K562 (cell line): Measurements from ENCODE around the gene ZFR2. TPM values are rescaled to one million over a fixed set of nuclear protein-coding genes. Genes with fewer than 3 reads are reported as not detected.
"Not testable (repeated sequence)": the region's sequence is repeated elsewhere in the genome, so short reads cannot be mapped to it uniquely, and the experiment has no call there.

Experiments
- ATAC-seq: fragments of 200-7000 bp; cut with Tn5 transposase; 3 replicates; pipeline ENCODE4 v1.9.1; 2020; ENCODE audit warnings: moderate library complexity
- BruUV-seq: library from RNA; stranded (reverse); fragments of 400-500 nt; replicated peaks from 2 replicates; lab custom pipeline; 2021; lab: Mats Ljungman, UMichigan
- CTCF ChIA-PET: fragments of 300-600 bp; formaldehyde crosslinking; extraction: SDS; loops from one replicate; lab custom pipeline; 2021; ENCODE audit warnings: low intra/inter-chr PET ratio; lab: Yijun Ruan, JAX
- POLR2A ChIA-PET: fragments of 300-600, 350-650 bp; sonication (Branson Sonifier 250); formaldehyde crosslinking; extraction: SDS; loops from one replicate; lab custom pipeline; 2021; ENCODE audit warnings: antibody characterized with exemption, inconsistent platforms; lab: Yijun Ruan, JAX
- DNase-seq, 4 experiments: peaks; one replicate each; pipeline versions ENCODE4 v3.0.0 to v3.0.0-alpha.2; 2011 to 2018; ENCODE audit warnings: low spot score in 3 of 4, mixed read lengths in 3 of 4; ENCODE audit errors: extremely low read depth in 1 of 4
- FAIRE-seq: peaks from 2 replicates; lab custom pipeline; 2011; peaks lifted over from hg19 to GRCh38; lab: Jason Lieb, UNC
- H2AFZ ChIP-seq: 2 replicates; pipeline ENCODE4 v1.6.0; 2011; ENCODE audit warnings: low read depth, low read length, control low read depth, inconsistent platforms
- H3K27ac ChIP-seq: fragments of 200-600 bp; 3 replicates; pipeline ENCODE4 v1.8.0; 2011; ENCODE audit warnings: low read depth, mild to moderate bottlenecking, control low read depth, inconsistent platforms, low read length, moderate library complexity, mixed read lengths; ENCODE audit errors: extremely low read depth
- H3K27me3 ChIP-seq, 2 experiments: fragments of 300-600 bp in 1 of 2; 2 replicates in 1 of 2; 3 replicates in 1 of 2; pipeline versions ENCODE4 v1.6.0 to v1.8.0; 2011; ENCODE audit warnings: inconsistent platforms in 2 of 2, low read length in 2 of 2, mild to moderate bottlenecking in 1 of 2, mixed read lengths in 1 of 2, moderate library complexity in 1 of 2; ENCODE audit not compliant: control insufficient read depth in 2 of 2, insufficient read depth in 2 of 2
- H3K36me3 ChIP-seq: fragments of 300-600 bp; 3 replicates; pipeline ENCODE4 v1.8.0; 2011; ENCODE audit warnings: mild to moderate bottlenecking, low read length, inconsistent platforms; ENCODE audit not compliant: control insufficient read depth, insufficient read depth
- H3K4me1 ChIP-seq, 2 experiments: fragments of 200-600 bp in 1 of 2; replicated peaks in 1 of 2; 2 replicates in 1 of 2; 3 replicates in 1 of 2; pipeline versions ENCODE4 v1.5.1 to v1.8.0; 2011; ENCODE audit warnings: inconsistent platforms in 2 of 2, low read length in 2 of 2, mild to moderate bottlenecking in 1 of 2, mixed read lengths in 1 of 2, moderate library complexity in 1 of 2; ENCODE audit not compliant: control insufficient read depth in 2 of 2, insufficient read depth in 2 of 2
- H3K4me2 ChIP-seq: 2 replicates; pipeline ENCODE4 v1.6.1; 2011; ENCODE audit warnings: low read length, control low read depth, inconsistent platforms, mixed read lengths; ENCODE audit not compliant: insufficient read depth
- H3K4me3 ChIP-seq: fragments of 200-600 bp; sonication (generic), shearing (Covaris generic); 2 replicates; pipeline ENCODE4 v1.5.1; 2016; ENCODE audit warnings: control low read depth, inconsistent platforms
- H3K79me2 ChIP-seq: fragments of 200-600 bp; 3 replicates; pipeline ENCODE4 v1.8.0; 2011; ENCODE audit warnings: low read length, inconsistent platforms; ENCODE audit not compliant: control insufficient read depth, insufficient read depth
- H3K9ac ChIP-seq, 2 experiments: 2 replicates each; pipeline versions ENCODE4 v1.6.0 to v1.6.1; 2011; ENCODE audit warnings: low read depth in 2 of 2, low read length in 2 of 2, control low read depth in 1 of 2, inconsistent platforms in 1 of 2, mild to moderate bottlenecking in 1 of 2, mixed read lengths in 1 of 2; ENCODE audit not compliant: insufficient read depth in 1 of 2
- H3K9me1 ChIP-seq: one replicate; pipeline ENCODE4 v1.6.0; 2011; ENCODE audit warnings: inconsistent platforms, mild to moderate bottlenecking, low read length, moderate library complexity; ENCODE audit not compliant: control insufficient read depth, insufficient read depth
- H3K9me3 ChIP-seq: replicated peaks from 2 replicates; pipeline ENCODE4 v1.5.1; 2011; ENCODE audit warnings: low read depth, low read length, inconsistent platforms; ENCODE audit not compliant: control insufficient read depth, insufficient read depth
- H4K20me1 ChIP-seq: replicated peaks from 2 replicates; pipeline ENCODE4 v1.6.1; 2011; ENCODE audit warnings: low read length, inconsistent platforms, mixed read lengths; ENCODE audit not compliant: control insufficient read depth, insufficient read depth
- ATF3 ChIP-seq, 2 experiments: fragments of 450-650 bp in 1 of 2; sonication (generic) in 1 of 2; formaldehyde crosslinking in 1 of 2; IDR thresholded peaks in 1 of 2; conservative IDR thresholded peaks in 1 of 2; 2 replicates each; pipeline versions ENCODE4 v1.6.1 to v1.8.1; 2016 to 2023; ENCODE audit warnings: mild to moderate bottlenecking in 2 of 2, moderate library complexity in 2 of 2, inconsistent platforms in 1 of 2, missing genetic modification reagents in 1 of 2
- BCOR ChIP-seq: fragments of 450-650 bp; IDR thresholded peaks from 2 replicates; pipeline ENCODE4 v1.6.1; 2016
- CBX1 ChIP-seq: sonication (generic); IDR thresholded peaks from 2 replicates; pipeline ENCODE4 v1.6.1; 2016; ENCODE audit warnings: antibody characterized with exemption, low read depth, mild to moderate bottlenecking
- CEBPG ChIP-seq, 3 experiments: fragments of 200-800 bp in 1 of 3; sonication (Bioruptor generic) in 1 of 3; sonication (generic) in 1 of 3; formaldehyde crosslinking in 1 of 3; IDR thresholded peaks in 2 of 3; conservative IDR thresholded peaks in 1 of 3; 2 replicates each; pipeline versions ENCODE4 v1.6.1 to v1.8.0; 2016 to 2022; ENCODE audit warnings: missing compliant biosample characterization in 2 of 3, missing genetic modification characterization in 2 of 3, mild to moderate bottlenecking in 1 of 3, missing genetic modification reagents in 1 of 3
- DDX20 ChIP-seq: fragments of 450-650 bp; IDR thresholded peaks from 2 replicates; pipeline ENCODE4 v1.6.1; 2016; ENCODE audit warnings: missing genetic modification characterization, low read depth, mild to moderate bottlenecking, missing compliant biosample characterization, moderate library complexity
- POLR2AphosphoS5 ChIP-seq: IDR thresholded peaks from 2 replicates; pipeline ENCODE4 v1.6.1; 2011; ENCODE audit warnings: mild to moderate bottlenecking, low read depth, low read length, moderate library complexity; ENCODE audit not compliant: control insufficient read depth, insufficient read depth
- RNF2 ChIP-seq: sonication (generic); IDR thresholded peaks from 2 replicates; pipeline ENCODE4 v1.6.1; 2016
- SRSF1 ChIP-seq: fragments of 200-400 bp; formaldehyde crosslinking; IDR thresholded peaks from 2 replicates; pipeline ENCODE4 v1.6.1; 2017; ENCODE audit warnings: mild to moderate bottlenecking, low read depth, low read length, moderate library complexity
- STAG1 ChIP-seq: sonication (generic); formaldehyde crosslinking; IDR thresholded peaks from 2 replicates; pipeline ENCODE4 v1.5.0; 2020; ENCODE audit warnings: missing genetic modification reagents, borderline replicate concordance
- ZSCAN32 ChIP-seq: fragments of 450-650 bp; formaldehyde crosslinking; IDR thresholded peaks from 2 replicates; pipeline ENCODE4 v1.4.0; 2020; ENCODE audit warnings: mild to moderate bottlenecking, moderate library complexity
- whole genome bisulfite sequencing: fragments of 100-300 bp; shearing (Covaris generic); methylation state at CpG from one replicate; pipeline ENCODE4 v1.1.6; 2016; ENCODE audit warnings: low coverage, mixed read lengths; ENCODE audit not compliant: insufficient coverage; ENCODE audit errors: missing lambda C conversion rate; 5-methylcytosine and 5-hydroxymethylcytosine counted together
- in situ Hi-C: fragments of 300-500 bp; cut with MboI; formaldehyde crosslinking; loops from 4 replicates; pipeline ENCODE4 v1.15.0; 2018; ENCODE audit warnings: inconsistent platforms, mixed read lengths
- intact Hi-C: fragments of 100-400 bp; cut with micrococcal nuclease; formaldehyde crosslinking; loops from 2 replicates; pipeline ENCODE4 v1.14.2; 2022
- polyA plus RNA-seq, 8 experiments: library from polyadenylated mRNA; depleted of rRNA in 4 of 8; stranded (reverse) in 5 of 8; unstranded in 3 of 8; fragments of >200 nt; fragmentation: Nextera tagmentation in 2 of 8; fragmentation: Illumina TruSeq in 1 of 8; extraction: Ambion mirVana in 2 of 8; extraction: Trizol in 1 of 8; gene quantifications; 2 replicates each; pipeline versions ENCODE4 v1.2.1 to v1.2.3, GENCODE V29; 2011 to 2014; ENCODE audit warnings: inconsistent platforms in 1 of 8, missing spikeins in 1 of 8
- total RNA-seq, 7 experiments: library from RNA; depleted of rRNA in 6 of 7; stranded (reverse); fragments of >200 nt in 6 of 7; fragmentation: Illumina TruSeq in 2 of 7; extraction: Trizol in 2 of 7; gene quantifications; 2 replicates each; pipeline versions ENCODE4 v1.2.1 to v1.2.3, GENCODE V29; 2011 to 2021; ENCODE audit warnings: low replicate concordance in 1 of 7

Gene ZFR2
- total and polyA plus RNA-seq, 9 of the 15 experiments (the other 6 are each of a cell fraction or from before 2014, with no cell fraction given) = 0.03 to 0.59 (median 0.07) TPM; not detected in 6

GRCh38 chr19:3879656-3880055 lies 10.8 kb upstream of the ZFR2 start (continued):
- no peak for TF ChIP-seq POLR2AphosphoS5
- 0 out of 2 replicates have a peak, but pooled peaks have one; percentile 34 for TF ChIP-seq CBX1
- no peak for TF ChIP-seq DDX20 (tag)
- peak; percentile 45; the same call in 1 of the 2 replicates for TF ChIP-seq BCOR
- no peak for TF ChIP-seq STAG1
- no peak for TF ChIP-seq ZSCAN32 (CRISPR knock-in tag)
- no peak for TF ChIP-seq RNF2
- no peak for TF ChIP-seq SRSF1

- DNase-seq; BruUV-seq; intact Hi-C loops; H3K79me2 ChIP-seq; H3K27ac ChIP-seq; ATAC-seq; H2AFZ ChIP-seq; in situ Hi-C loops; FAIRE-seq; H3K4me2 ChIP-seq; H3K9me1 ChIP-seq; H4K20me1 ChIP-seq; H3K4me1 ChIP-seq; H3K4me3 ChIP-seq; H3K36me3 ChIP-seq; H3K9ac ChIP-seq; H3K9me3 ChIP-seq; TF ChIP-seq CEBPG (CRISPR knock-in tag; IDR thresholded peaks at IDR 0.05); ATF3 (CRISPR knock-in tag; conservative IDR thresholded peaks at IDR 0.05): not testable (repeated sequence)
- TF ChIP-seq CEBPG (tag; conservative IDR thresholded peaks at IDR 0.05 in 1 of 2, IDR thresholded peaks at IDR 0.05 in 1 of 2) (peak in 1 of 2 experiments; percentile 50; a peak in 1 of 4 replicates), ATF3 (IDR thresholded peaks at IDR 0.05) (peak; percentile 24; the same call in 1 of the 2 replicates)
- ChIA-PET CTCF (interaction anchor here (0.6 kb wide), 1 partner anchor 354 kb away, joined by 3 read pairs; no protein-coding TSS in a partner anchor), POLR2A (interaction anchor here (1.2 kb wide), 1 partner anchor 19 kb away, joined by 4 read pairs; no protein-coding TSS in a partner anchor)
- H3K27me3 ChIP-seq = peaks cover 28 to 55% of the 10 kb centered on the region in 2 experiments
- WGBS = 10% methylated on average over 13 of the region's 13 CpGs
These were observed 5.9 kb upstream of the ZFR2 start for GRCh38 chr19:3874695-3875094.
